Urinary bladder (tissue), 4 donors: ENCODE measurements around the gene RPL35. TPM values are rescaled to one million over a fixed set of nuclear protein-coding genes. Genes with fewer than 3 reads are reported as not detected.

Source experiments
- DNase-seq: peaks from one replicate; pipeline ENCODE4 v3.0.0-alpha.2; 2015; ENCODE audit errors: extremely low spot score
- H3K27ac ChIP-seq: one replicate; pipeline ENCODE4 v1.5.1; 2013; ENCODE audit warnings: low read depth, mild to moderate bottlenecking, moderate library complexity
- H3K36me3 ChIP-seq: one replicate; pipeline ENCODE4 v1.6.1; 2013; ENCODE audit warnings: mild to moderate bottlenecking, moderate library complexity; ENCODE audit not compliant: insufficient read depth
- H3K4me1 ChIP-seq: one replicate; pipeline ENCODE4 v1.6.1; 2013; ENCODE audit warnings: mild to moderate bottlenecking, moderate library complexity; ENCODE audit not compliant: insufficient read depth
- H3K4me3 ChIP-seq: one replicate; pipeline ENCODE4 v1.5.1; 2013; ENCODE audit warnings: low read depth, low read length
- WGBS: extraction: QIAGEN DNeasy Blood & Tissue Kit; methylation state at CpG from one replicate; pipeline ENCODE4 v1.1.7; 2013; 5-methylcytosine and 5-hydroxymethylcytosine counted together
- polyA plus RNA-seq: library from polyadenylated mRNA; stranded (reverse); fragments of 200-250 nt; gene quantifications from one replicate; pipeline ENCODE4 v1.2.3, GENCODE V29; 2013
- small RNA-seq: library from RNA; depleted of rRNA; stranded (forward); fragments of <200 nt; gene quantifications from one replicate; pipeline ENCODE3, GENCODE V24; 2014
- total RNA-seq: library from RNA; depleted of rRNA; stranded (reverse); fragments of >200 nt; gene quantifications from one replicate; pipeline ENCODE4 v1.2.3, GENCODE V29; 2014
- donor health status: healthy with polysubstance abuse.
- donor health status: healthy.

RPL35 gene
- total and polyA plus RNA-seq, 2 donors, result 1,117 to 2,692 TPM

GRCh38 chr9:124812441-124812876 is 49.3 kb downstream of the RPL35 start:
- Histone ChIP-seq H3K4me1 (no peaks in the 10 kb centered on the region), H3K36me3 (no peaks in the 10 kb centered on the region), H3K4me3 (no peak overlapping the region), H3K27ac (no peak overlapping the region)
- 36% methylated on average over 6 of the region's 6 CpGs for WGBS
- DNase-seq, result peak; percentile 51

DNA sequence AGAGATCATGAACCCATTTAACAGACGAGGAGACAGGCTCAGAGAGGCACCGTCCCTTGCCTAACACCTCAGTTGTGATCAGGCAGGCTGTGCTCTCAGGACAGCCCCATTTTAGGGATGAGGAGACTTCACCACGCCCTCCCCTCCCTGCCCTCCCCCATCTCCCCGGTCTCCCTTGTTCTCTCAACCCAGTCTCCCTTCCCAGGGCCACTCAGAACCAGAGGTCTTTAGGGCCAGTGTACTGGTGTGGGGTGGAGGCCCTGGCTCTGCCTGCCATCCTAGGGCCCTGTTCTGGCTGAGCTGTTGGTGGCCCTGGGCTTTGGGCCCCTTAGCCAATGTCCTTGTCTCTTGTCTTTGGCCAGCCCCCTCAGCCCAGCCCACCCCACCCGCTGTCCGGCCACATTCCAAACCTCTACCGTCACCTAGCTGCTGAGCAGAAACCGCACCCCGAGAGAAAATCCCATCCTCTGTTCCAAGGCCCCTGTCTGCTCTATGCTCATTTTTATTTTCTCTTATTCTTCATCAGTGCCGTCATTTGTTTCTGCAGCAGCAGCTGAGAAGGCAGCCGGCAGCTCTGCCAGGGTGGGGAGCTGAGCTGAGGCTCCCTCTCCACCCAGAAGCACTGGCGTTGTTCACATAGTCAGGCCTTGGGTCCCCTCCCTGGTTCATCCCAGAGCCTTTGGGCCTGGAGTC is 50.9 kb downstream of the RPL35 start:
- Histone ChIP-seq H3K4me1 (no peaks in the 10 kb centered on the region), H3K4me3 (no peak overlapping the region), H3K27ac (peak overlapping the region; percentile 73), H3K36me3 (no peaks in the 10 kb centered on the region)
- 37% methylated on average over 12 of the region's 12 CpGs for WGBS
- peak; percentile 51 for DNase-seq

DNA sequence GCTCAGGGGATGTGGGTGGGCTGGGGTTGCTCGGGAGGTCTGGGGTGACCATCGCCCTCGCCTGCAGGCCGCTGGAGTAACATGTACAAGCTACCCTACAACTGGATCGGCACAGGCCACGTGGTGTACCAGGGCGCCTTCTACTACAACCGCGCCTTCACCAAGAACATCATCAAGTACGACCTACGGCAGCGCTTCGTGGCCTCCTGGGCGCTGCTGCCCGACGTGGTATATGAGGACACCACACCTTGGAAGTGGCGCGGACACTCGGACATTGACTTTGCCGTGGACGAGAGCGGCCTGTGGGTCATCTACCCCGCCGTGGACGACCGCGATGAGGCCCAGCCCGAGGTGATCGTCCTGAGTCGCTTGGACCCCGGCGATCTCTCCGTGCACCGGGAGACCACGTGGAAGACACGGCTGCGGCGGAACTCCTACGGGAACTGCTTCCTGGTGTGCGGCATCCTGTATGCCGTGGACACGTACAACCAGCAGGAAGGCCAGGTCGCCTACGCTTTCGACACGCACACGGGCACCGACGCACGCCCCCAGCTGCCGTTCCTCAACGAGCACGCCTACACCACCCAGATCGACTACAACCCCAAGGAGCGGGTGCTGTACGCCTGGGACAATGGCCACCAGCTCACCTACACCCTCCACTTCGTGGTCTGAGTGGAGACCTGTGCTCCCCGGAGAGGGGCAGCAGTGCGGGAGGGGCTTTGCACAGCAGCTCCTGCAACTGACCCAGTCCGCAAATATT is 51.8 kb downstream of the RPL35 start:
- Histone ChIP-seq H3K27ac (no peak overlapping the region), H3K36me3 (no peaks in the 10 kb centered on the region), H3K4me3 (no peak overlapping the region), H3K4me1 (no peaks in the 10 kb centered on the region)
- WGBS, result 97% methylated on average over 60 of the region's 60 CpGs
- DNase-seq, result no peak

GRCh38 chr9:124809211-124809610 is 52.5 kb downstream of the RPL35 start:
- 93% methylated on average over 6 of the region's 6 CpGs for WGBS
- Histone ChIP-seq H3K4me1 (no peaks in the 10 kb centered on the region), H3K36me3 (no peaks in the 10 kb centered on the region), H3K4me3 (no peak overlapping the region), H3K27ac (no peak overlapping the region)
- no peak for DNase-seq

GRCh38 chr9:124808246-124808956 is 53.4 kb downstream of the RPL35 start:
- no peak for DNase-seq
- Histone ChIP-seq H3K27ac (no peak overlapping the region), H3K36me3 (no peaks in the 10 kb centered on the region), H3K4me3 (no peak overlapping the region), H3K4me1 (no peaks in the 10 kb centered on the region)
- WGBS, result 85% methylated on average over 12 of the region's 12 CpGs

Small RNA genes lying within 50 kb of the gene (small RNA-seq; reads per million reads assigned to genes)
- gene RNU4-82P, result not detected

Other genes starting within 250 kb of the RPL35 start
- 1.4 TPM for gene NR6A1, start 90.6 kb downstream of the RPL35 start, total RNA-seq
- gene NR6A1, start 90.6 kb downstream of the RPL35 start, polyA plus RNA-seq, result 0.29 TPM
- 40.2 TPM for gene OLFML2A, start 84.8 kb downstream of the RPL35 start, total RNA-seq
- 36.8 TPM for gene OLFML2A, start 84.8 kb downstream of the RPL35 start, polyA plus RNA-seq
- not detected for gene WDR38, start 8.5 kb downstream of the RPL35 start, total RNA-seq
- not detected for gene WDR38, start 8.5 kb downstream of the RPL35 start, polyA plus RNA-seq
- gene ARPC5L, start 173 bp upstream of the RPL35 start, total RNA-seq, result 8.8 TPM
- 30.3 TPM for gene ARPC5L, start 173 bp upstream of the RPL35 start, polyA plus RNA-seq
- gene GOLGA1, start 79.1 kb upstream of the RPL35 start, total RNA-seq, result 17.7 TPM
- gene GOLGA1, start 79.1 kb upstream of the RPL35 start, polyA plus RNA-seq, result 14.2 TPM